Measurements from ENCODE around the gene ANKH.

DNA sequence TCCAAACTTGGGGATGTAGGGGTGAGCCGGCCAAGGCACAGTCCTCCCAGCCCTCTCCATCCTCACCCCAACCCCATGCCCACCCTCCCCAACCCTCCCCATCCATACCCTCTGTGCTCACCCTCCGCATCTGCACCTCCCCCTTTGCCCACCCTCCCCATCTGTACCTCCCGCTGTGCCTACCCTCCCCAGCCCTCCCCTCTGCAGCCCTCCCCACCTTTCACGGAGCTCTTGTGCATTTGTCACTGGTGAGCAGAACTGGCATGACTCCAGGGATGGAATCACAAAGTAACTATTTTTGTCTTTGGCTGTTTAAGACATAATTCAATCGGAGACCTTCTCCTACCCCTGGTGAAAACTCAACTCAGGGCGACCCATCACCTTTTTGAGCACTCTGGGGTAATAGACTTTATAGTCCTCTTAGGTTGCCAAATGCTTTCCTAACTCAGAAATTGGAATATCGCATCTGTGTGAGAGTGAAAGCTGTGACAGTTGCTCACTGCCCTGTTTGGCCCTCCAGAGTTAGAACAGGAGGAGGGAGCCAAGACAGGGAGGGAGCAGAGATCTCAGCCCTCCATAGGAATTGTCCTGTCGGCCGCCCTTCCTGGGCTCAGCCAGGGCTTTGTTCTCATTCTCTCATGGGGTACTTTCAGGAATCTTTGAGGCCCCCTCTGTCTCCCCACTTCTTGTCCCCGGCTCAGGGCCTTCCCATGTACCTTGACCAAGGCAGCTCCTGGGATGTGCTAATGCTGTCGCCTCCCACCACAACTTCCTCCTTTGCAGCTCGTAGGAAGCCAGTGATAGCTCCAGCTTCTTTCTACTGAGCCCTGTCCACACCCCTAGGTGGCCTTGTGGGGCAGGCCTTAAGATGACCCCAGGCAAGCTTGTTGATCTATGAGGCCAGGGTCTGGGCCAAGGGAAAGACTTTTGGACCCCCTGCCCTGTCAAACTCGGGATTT, 170.8 kb downstream of the ANKH start:
- TF ChIP-seq HMGXB4 (CRISPR knock-in tag; IDR thresholded peaks at IDR 0.05) (no peak), ZBTB21 (CRISPR knock-in tag; IDR thresholded peaks at IDR 0.05; ENCODE audit: borderline replicate concordance) (no peak)
- TF ChIP-seq, protein P1, sequence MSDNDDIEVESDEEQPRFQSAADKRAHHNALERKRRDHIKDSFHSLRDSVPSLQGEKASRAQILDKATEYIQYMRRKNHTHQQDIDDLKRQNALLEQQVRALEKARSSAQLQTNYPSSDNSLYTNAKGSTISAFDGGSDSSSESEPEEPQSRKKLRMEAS (CRISPR knock-in tag; IDR thresholded peaks at IDR 0.05), result no peak
